CD1c-positive myeloid dendritic cell (primary cell): ENCODE measurements around the gene LMO2.

Source experiments
- DNase-seq: peaks from one replicate; pipeline ENCODE4 v3.0.0-alpha.2; 2016; ENCODE audit errors: extremely low spot score

Gene LMO2

DNA sequence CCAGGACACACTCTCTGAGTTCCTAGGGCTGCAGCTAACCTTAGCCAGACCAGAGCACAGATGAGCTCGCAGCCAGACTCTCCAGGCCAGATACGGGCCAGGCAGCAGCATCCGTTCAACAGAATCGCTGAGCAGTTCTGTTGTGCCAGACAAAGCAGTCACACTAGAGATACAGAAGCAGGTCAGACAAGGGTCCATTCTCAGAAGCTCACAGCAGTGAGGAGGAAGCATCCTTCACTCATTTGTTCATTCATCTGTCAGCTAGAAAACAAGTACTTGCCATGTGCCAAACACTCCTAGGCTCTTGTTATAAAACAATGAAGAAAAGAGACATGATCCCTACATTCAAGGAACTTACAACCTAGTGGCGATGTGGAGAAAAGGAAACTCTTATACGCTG lies 2.6 kb downstream of the LMO2 start:
- DNase-seq: no peak

DNA sequence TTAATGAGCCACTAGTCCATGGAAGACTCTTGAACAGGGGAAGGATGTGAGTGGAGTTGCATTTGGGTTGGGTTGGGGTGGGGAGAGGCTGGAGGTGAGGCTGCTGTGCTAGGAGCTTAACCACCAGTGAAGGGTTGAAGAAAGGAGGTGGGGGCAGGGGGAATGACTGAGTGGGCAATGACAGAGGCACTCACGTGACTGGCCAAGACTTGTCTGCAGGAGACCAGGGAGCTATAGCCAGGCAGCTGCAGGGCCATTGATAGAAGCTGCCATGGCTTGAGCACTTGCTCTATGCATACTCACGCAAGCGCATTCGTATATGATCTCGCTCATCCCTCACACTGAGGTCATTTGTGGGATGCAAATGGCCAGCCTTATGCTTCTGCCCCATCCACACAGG lies 4.0 kb downstream of the LMO2 start:
- no peak for DNase-seq

DNA sequence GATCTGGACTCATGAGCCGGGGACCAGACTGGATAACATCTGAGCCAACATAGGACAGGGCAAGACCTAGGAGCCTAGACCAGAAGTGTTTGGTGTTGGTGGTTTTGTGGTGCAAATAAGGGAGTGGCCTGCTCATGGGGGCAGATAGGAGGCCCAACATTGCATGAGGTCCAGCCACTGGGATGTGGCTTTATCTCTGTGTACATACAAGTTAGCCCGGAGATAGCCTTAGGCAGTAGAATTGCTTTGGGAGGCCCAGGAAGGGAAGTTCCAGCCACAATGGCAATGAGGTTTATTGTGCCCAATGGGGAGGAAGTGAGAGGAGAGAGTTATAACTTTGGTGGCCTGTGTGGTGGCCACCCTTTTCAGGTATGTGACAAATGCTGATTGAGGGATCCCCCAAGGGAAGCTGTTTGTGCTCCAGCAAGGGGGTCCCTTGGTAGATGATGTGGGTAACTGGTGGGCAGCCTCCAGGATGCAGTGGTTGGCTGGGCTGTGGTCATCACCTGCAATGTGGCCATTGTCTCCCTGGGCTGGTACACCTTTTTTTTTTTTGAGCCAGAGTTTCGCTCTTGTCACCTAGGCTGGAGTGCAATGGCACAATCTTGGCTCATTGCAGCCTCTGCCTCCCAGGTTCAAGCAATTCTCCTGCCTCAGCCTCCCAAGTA lies 6.4 kb downstream of the LMO2 start:
- DNase-seq: no peak

DNA sequence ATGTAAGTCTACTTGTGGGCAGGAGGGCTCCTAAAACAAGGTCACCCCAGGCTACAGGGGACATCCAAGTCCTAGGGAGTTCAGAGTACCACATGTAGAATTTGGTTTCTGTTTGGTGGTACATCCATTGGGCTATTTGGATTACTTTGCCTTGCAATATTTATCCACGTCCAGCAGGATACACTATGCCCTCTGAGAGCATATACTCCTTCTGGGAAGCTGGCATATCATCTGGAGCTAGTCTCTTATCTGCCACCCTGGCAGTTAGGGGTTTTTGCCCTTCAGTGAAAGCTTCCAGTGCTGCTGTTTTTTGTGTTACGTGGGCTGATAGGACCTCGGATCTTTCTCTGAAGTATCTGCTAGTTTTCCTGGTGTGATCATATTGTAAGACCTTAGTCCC lies 7.3 kb downstream of the LMO2 start:
- DNase-seq: no peak

DNA sequence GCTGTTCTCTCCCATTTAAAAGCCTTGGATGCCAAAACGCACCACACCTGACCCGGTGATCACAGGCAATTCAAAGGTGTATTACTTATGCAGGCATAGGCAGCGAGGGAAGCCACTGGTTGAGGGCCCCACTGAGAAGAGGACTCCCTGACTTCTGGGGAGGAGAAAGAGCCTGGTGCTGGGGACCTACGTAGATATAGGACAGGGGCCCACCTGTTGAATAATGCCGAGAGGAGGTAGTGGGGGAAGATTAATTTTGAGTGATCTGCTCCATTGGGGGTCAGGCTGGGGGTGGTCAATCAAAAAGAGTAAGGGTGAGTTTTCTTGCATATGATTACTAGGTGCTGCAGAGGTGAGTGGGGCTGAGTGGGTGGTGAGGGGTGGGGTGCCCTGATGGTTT lies 7.8 kb downstream of the LMO2 start:
- DNase-seq: no peak

DNA sequence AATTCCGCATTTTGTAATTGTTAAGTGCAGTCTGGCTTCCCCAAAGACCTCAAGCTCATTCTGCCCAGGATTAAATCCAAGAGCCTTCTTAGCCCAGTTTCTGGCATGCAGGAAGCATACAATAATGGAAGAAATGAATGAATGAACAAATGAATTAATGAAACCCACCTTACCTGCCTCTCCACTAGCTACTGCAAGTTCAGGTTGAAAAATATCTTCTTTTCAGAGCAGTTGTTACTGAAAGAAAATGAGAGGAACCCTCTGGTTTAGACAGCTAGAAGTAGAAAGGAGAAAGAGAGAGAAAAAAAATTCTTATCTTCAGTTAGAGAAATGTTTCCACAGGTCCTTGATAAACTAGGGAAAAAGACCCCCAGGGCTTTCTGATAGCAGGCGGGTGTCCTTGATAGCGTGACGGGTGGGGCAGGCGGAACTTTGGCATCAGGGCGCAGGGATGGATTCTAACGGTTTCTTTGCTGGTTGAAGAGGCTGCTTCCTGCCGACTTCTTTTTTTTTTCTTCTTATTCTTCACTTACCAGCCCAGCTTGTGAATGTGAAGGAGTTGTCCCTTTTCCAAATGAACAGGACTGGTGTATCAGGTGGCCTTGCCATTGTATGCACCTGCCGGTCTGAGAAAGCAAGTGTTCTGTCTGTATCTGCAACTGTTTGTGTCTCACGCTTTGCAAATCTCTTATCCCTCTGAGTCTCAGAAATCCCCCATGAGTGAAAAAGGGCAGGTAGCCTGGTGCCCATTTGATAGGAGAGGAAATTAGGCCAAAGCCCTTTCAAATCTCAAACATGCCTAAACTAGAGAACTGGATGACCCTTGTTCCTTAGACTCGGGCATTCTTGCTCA lies 10.0 kb downstream of the LMO2 start:
- DNase-seq: no peak

DNA sequence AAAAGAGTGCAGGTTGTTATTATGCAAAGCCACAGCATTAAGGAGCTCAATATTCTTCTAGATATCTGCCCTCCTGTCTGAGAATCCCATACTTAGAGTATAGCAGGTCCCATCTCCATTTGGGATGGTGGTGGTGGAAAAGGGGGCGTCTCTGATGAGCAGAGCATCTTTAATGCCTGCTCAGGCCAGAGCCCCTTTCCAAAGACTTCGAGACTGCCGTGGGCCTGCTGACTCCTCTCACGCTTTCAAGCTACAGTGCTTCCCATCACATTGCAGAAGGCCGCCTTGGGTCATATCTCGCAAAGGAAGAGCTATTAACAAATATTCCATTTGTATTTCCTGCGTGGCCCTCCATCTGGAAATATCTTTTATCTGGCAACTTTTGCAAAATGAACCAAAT lies 10.9 kb downstream of the LMO2 start:
- DNase-seq: no peak

DNA sequence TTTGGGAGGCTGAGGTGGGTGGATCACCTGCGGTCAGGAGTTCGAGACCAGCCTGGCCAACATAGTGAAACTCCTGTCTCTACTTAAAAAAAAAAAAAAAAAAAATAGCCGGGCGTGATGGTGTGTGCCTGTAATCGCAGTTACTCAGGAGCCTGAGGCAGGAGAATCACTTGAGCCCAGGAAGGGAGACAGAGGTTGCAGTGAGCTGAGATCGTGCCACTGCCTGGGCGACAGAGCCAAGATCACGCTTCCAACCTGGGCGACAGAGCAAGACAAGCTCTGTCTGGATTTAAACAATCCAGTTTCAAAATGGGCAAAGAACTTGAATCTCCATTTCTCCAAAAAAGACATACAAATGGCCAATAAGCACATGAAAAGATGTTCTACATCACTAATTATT lies 12.5 kb downstream of the LMO2 start:
- DNase-seq: no peak

DNA sequence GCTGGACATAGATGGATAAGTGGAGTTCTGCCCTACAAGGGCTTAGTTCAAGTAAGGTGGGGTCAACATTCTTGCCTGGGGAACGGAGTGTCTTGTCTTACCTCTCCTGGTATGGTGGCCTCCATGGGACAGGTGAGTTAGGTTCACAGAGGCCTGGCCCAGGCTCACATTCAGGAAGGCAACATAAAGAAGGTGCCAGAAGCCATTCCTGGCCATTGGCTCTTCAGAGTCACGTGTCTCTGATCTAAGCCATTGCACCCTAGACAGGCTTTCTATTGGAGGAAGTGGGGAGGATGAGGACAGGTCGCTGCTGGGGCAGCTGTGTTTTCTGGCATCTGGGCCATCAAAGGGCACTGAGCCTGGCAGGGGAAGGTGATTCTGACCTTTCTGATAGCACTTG lies 14.8 kb downstream of the LMO2 start:
- no peak for DNase-seq

DNA sequence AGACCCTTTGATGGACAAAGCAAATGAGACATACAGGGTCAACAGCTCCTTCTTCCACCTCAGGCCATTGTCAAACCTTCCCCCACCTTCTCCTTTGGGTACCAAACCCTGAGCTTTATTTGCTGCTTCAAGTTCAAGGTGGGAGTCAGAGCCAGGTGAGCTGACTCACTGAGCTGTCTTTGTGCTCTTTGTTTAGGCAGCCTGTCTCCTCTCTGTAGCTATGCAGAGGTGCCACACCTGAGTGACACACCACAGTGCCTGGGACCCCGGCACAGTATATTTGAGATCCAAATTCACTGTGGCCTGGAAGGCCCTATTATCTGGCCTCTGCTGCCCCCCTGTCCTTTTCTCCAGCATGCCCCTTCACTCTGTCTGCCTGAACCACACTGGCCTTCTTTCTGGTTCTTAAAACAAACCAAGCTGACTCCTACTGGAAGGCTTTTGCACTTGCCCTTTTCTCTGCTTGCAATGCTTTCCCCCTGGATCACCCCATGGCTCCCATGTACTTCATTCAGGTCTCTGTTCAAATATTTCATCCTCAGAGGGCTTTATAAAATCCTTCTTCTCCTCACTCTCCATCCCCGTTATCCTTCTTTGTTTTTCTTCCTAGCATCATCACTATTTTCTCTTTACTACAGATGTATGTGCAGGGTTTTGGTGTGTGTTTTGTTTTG lies 16.1 kb downstream of the LMO2 start:
- no peak for DNase-seq

DNA sequence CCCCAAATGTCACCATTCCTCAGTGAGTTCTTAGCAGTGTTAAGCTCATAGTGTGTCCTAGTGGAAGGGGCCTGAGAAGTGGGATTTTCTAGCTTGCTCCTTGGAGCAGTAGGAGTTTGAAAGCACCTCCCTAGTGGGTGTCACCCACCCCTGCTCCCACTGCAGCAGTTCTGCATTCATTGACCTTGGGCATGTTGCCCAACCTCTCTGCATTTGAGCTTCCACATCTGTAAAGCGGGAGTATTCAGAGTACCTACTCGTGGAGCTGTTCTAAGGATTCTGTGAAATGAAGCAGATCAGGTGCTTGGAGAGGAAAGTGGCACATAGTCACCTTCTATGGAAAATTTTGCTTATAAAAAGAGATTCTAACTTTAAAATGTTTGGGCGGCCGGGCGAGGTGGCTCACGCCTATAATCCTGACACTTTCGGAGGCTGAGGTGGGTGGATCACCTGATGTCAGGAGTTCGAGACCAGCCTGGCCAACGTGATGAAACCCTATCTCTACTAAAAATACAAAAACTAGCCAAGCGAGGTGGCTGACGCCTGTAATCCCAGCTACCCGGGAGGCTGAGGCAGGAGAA lies 16.9 kb downstream of the LMO2 start:
- DNase-seq: peak; percentile 69

DNA sequence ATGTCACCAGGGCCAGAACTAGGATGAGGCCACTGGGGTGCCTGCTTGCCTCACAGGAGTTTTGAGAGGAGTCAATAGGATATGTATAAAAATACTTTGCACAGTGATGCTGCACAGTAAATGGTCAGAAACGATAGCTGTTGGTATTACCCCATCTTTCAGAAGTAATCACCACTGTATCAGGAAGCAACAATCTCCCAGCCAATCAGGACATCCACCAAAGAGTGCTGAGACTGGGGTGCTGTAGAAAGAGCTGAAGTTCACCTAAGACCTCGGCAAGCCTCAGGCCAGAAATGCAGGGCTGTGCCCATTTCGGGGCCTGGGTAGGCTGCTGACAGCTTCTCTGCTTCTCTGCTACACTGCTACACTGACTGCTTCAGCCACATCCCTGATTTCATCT lies 17.4 kb downstream of the LMO2 start:
- DNase-seq: no peak

DNA sequence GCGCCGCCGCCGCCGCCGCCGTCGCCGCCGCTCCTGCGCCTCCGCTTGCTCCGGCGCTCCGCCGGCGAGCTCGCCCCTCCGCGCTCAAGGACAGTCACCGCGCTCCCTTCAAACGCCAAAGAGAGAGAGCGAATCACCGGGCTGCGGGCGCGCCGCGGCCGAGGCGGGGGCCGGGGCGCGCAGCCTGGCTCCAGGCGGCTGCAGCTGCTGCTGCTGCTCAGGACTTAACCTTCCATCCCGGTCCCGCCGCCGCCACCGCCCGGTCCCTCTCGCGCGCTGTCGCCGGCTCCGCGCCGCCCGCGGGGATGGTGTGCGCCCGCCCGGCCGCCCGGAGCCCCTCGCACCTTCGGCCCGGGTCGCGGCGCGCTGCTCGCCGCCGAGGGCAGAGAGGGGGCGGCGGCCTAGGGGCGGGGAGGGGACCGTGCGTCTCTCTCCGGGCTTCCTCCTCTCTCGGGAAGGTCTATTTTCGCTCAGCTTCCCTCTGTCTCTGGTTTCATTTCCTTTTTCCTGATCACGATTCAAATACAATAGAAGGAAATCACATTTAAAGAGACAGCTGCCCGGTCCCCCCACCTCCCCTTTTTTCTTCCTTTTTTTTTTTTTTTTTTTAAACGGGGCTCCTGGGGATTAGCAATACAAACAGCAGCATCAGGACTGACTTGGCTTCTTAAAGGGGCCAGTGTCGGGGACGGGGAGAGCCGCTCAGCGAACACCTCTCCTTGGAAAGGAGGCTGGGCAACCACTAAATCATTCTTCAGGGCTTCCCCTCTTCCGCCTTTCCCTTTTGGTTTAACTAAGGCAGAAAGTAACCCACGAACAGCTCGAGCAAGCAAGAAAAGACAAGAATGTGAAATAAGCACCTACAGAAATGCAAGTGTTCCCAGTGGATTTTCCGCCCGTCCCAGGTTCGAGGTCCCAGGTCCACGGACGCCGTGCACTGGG lies 22.1 kb downstream of the LMO2 start:
- peak; percentile 93 for DNase-seq

DNA sequence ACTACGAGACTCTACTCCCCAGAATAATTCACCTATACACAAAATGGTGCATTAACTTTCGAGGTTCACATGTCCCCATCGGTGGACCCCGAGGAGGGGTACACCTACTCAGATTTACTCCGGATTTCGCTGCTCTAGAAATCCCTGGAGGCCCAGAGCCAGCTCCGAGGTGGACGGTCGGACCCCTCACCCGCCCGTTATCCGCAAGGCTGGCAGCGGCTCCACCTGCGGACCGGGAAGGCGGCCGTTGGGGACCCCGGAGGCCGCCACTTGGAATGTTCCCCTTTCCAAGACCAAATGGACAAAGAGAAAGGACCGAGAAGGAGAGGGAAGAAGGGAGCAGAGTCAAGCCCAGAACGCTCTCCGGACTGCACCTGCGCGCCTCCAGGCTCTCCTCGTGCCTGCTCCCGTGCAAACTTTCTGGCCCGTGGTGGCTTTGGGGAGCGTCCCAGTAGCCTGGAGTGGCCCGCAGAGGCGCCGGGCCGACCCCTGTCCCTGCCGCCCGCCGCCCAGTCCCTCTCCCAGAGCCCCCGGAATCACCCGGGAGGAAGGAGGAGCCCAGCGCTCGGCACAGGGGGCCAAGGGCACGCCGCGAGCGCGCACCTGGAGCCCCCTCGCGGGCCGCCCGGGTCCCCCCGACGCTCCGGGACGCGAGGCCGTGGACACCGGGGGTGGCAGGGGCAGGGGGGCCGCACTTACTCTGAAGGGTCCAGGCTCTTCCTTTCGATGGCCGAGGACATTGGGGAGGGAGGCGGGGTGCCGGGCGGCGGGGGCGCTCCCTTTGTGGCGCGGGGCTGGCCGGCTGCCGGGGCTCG lies 23.0 kb downstream of the LMO2 start:
- peak; percentile 12 for DNase-seq

DNA sequence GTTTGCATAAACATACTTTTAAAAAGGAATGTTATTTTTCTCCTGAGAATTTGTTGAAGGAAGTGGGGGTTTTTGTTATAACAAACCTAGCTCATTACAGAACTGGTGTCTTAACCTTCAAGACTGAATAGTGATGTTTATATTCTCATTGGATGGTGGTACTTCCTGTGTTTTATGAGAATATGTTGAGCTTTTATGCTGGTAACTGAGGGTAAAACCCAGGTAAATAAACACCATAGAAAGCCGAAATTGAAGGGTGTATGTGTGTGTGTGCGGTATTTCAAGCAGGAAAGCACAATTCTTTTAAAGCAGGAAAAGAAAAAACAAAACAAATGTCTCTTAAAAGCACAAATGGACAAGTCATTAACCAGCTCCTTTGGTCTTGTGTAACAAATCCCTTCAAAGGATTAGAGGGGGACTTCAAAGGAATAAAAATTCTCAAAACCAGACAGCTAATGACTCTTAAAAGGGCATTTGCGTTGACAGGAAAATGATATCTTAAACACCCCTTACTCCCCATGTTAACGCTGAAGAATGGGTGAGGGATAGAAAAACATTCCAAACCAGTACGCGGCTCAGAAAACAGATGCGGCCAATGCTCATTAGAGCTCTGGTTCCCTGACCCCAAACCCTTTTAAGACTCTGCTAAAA lies 23.8 kb downstream of the LMO2 start:
- no peak for DNase-seq

DNA sequence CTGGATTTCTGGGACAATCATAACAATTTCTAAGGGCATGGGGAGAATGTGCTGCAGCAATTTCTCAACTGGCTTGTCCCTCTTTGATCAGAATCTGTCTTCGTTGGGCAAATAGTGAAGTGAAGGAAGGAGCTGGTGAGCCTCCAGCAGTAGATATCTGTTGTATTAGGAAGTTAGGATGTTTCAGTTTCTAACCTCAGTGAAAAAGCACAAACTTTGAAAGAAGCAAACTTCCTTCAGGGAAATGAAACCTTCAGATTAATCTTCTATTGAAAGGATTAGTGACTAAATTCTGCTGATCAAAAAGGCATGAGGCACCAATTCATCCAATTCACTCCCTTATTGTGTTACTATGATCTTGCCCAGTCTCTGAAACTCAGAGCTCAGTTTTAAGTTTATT lies 24.3 kb downstream of the LMO2 start:
- DNase-seq: peak; percentile 56

DNA sequence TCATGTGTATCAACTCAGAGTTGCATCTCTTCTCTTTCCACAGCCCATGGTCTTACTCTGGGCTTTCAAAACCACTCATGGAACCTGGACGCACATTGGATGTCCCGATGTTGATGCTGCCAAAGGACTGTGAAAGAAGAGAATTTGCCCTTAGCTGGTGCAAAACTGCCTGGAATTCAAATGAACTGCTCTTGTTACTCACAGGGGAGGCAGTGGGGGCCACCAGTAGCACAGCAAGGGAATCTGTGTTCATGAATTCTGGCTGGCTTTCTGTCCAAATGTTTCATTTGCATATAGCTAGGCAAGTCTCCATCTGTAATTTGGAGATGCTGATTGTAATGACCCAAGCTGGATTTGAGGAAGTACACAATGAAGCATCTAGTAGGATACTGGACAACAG lies 24.9 kb downstream of the LMO2 start:
- DNase-seq: peak; percentile 17

DNA sequence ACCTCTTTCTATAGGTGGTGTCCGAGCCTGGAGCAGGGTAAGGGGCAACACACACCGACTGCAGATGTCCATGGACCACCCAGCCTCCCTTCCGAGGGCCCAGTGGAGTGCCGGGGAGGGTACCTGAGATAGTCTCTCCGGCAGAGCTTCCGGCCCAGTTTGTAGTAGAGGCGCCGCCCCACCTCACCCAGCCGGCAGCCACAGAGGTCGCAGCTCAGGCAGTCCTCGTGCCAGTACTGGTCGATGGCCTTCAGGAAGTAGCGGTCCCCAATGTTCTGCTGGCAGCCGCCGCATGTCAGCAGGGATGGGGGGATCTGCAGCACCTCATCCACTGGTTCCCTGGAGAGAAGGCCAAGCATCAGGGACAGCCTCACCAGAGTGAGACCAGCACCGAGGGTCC lies 27.4 kb downstream of the LMO2 start:
- no peak for DNase-seq

DNA sequence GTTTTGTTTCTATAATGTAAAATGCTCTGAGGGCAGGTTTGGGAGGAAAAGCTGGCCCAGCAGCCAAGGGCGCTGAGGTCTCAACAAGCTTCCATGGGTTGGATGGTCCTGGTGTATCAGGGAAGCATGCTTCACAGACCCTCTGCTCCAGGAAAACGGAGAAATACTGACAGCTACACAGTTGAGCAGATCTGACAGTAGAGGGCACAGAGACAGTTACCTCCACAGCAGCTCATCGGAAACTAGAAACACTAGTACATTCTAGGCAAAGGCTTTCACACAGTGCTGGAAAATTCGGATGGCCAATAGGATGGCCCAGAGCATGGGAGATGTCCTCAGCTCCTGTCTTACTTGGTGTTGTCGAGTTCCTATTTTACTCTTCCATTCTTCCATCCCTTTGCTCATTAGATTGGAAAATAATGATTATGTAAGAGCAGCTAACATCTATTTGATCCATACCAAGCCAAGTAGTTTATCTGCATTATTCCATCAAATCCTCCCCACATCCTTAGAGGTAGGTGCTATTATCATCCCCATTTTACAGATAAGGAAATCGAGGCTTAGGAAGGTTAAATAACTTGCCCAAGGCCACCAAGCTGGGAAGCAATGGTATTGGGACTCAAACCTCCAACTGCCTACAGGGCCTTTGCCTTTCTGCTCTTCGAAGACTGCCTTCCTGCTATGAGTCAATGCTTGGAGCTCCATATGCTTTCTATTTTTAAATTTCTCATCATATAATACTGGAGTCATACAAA lies 28.3 kb downstream of the LMO2 start:
- no peak for DNase-seq
